WTC11 (cell line): ENCODE measurements around the gene POM121L2.

Experiments
- CBFB ChIP-seq: sonication (generic); formaldehyde crosslinking; IDR thresholded peaks from 2 replicates; pipeline ENCODE4 v1.8.1; 2022; ENCODE audit warnings: mild to moderate bottlenecking, low read depth, missing genetic modification reagents
- IRF2 ChIP-seq: sonication (generic); formaldehyde crosslinking; IDR thresholded peaks from 2 replicates; pipeline ENCODE4 v1.8.0; 2022; ENCODE audit warnings: low read depth, missing genetic modification reagents, borderline replicate concordance
- SMAD3 ChIP-seq: sonication (generic); formaldehyde crosslinking; IDR thresholded peaks from 2 replicates; pipeline ENCODE4 v1.8.0; 2022; ENCODE audit warnings: missing genetic modification reagents, mild to moderate bottlenecking, borderline replicate concordance
- SP1 ChIP-seq: sonication (generic); formaldehyde crosslinking; conservative IDR thresholded peaks from 2 replicates; pipeline ENCODE4 v1.8.1; 2022; ENCODE audit warnings: missing genetic modification reagents
- TF ChIP-seq, protein P1 (sequence below): fragments of 200-600 bp; IDR thresholded peaks from 2 replicates; pipeline ENCODE4 v1.8.0; 2022; ENCODE audit warnings: antibody characterized with exemption
- TF ChIP-seq, protein P2 (sequence below): fragments of 250-450 bp; sonication (Bioruptor Pico); IDR thresholded peaks from 2 replicates; pipeline ENCODE4 v1.9.0; 2021; ENCODE audit warnings: mild to moderate bottlenecking, borderline replicate concordance
- TF ChIP-seq, protein P3 (sequence below): sonication (generic); formaldehyde crosslinking; IDR thresholded peaks from 2 replicates; pipeline ENCODE4 v1.8.1; 2022; ENCODE audit warnings: missing genetic modification reagents, borderline replicate concordance
- TF ChIP-seq, protein P4 (sequence below): sonication (generic); formaldehyde crosslinking; IDR thresholded peaks from 2 replicates; pipeline ENCODE4 v1.8.0; 2022; ENCODE audit warnings: mild to moderate bottlenecking, missing genetic modification reagents
- TF ChIP-seq, protein P5 (sequence below): sonication (generic); formaldehyde crosslinking; IDR thresholded peaks from 2 replicates; pipeline ENCODE4 v1.8.0; 2023; ENCODE audit warnings: missing genetic modification reagents

DNA sequence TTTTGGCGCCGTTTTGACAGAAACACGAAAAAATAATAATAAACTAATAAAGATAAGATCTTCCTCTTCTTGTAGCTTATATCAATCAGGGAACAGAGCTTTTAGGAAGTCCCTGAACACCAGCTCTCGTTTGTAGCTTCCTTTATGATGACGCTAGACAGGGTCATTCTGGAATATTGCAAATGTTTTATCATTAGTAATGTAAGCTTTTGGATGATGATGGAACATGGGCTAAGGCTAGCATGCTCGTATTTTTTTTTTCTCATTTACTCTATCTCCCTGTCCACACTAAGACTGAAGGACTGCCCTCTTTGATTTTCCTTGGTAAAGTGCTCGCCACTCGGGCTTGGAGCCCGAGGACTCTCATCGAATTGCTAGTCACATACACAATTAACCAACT lies 22.1 kb upstream of the POM121L2 start:
- TF ChIP-seq, protein P1, sequence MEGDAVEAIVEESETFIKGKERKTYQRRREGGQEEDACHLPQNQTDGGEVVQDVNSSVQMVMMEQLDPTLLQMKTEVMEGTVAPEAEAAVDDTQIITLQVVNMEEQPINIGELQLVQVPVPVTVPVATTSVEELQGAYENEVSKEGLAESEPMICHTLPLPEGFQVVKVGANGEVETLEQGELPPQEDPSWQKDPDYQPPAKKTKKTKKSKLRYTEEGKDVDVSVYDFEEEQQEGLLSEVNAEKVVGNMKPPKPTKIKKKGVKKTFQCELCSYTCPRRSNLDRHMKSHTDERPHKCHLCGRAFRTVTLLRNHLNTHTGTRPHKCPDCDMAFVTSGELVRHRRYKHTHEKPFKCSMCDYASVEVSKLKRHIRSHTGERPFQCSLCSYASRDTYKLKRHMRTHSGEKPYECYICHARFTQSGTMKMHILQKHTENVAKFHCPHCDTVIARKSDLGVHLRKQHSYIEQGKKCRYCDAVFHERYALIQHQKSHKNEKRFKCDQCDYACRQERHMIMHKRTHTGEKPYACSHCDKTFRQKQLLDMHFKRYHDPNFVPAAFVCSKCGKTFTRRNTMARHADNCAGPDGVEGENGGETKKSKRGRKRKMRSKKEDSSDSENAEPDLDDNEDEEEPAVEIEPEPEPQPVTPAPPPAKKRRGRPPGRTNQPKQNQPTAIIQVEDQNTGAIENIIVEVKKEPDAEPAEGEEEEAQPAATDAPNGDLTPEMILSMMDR, result no peak
- TF ChIP-seq SP1 (CRISPR knock-in tag), result no peak
- TF ChIP-seq IRF2, result no peak
- TF ChIP-seq CBFB (CRISPR knock-in tag), result no peak
- TF ChIP-seq, protein P2, sequence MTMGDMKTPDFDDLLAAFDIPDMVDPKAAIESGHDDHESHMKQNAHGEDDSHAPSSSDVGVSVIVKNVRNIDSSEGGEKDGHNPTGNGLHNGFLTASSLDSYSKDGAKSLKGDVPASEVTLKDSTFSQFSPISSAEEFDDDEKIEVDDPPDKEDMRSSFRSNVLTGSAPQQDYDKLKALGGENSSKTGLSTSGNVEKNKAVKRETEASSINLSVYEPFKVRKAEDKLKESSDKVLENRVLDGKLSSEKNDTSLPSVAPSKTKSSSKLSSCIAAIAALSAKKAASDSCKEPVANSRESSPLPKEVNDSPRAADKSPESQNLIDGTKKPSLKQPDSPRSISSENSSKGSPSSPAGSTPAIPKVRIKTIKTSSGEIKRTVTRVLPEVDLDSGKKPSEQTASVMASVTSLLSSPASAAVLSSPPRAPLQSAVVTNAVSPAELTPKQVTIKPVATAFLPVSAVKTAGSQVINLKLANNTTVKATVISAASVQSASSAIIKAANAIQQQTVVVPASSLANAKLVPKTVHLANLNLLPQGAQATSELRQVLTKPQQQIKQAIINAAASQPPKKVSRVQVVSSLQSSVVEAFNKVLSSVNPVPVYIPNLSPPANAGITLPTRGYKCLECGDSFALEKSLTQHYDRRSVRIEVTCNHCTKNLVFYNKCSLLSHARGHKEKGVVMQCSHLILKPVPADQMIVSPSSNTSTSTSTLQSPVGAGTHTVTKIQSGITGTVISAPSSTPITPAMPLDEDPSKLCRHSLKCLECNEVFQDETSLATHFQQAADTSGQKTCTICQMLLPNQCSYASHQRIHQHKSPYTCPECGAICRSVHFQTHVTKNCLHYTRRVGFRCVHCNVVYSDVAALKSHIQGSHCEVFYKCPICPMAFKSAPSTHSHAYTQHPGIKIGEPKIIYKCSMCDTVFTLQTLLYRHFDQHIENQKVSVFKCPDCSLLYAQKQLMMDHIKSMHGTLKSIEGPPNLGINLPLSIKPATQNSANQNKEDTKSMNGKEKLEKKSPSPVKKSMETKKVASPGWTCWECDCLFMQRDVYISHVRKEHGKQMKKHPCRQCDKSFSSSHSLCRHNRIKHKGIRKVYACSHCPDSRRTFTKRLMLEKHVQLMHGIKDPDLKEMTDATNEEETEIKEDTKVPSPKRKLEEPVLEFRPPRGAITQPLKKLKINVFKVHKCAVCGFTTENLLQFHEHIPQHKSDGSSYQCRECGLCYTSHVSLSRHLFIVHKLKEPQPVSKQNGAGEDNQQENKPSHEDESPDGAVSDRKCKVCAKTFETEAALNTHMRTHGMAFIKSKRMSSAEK (CRISPR knock-in tag), result no peak
- TF ChIP-seq, protein P3, sequence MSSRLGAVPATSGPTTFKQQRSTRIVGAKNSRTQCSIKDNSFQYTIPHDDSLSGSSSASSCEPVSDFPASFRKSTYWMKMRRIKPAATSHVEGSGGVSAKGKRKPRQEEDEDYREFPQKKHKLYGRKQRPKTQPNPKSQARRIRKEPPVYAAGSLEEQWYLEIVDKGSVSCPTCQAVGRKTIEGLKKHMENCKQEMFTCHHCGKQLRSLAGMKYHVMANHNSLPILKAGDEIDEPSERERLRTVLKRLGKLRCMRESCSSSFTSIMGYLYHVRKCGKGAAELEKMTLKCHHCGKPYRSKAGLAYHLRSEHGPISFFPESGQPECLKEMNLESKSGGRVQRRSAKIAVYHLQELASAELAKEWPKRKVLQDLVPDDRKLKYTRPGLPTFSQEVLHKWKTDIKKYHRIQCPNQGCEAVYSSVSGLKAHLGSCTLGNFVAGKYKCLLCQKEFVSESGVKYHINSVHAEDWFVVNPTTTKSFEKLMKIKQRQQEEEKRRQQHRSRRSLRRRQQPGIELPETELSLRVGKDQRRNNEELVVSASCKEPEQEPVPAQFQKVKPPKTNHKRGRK (CRISPR knock-in tag), result no peak
- TF ChIP-seq, protein P4, sequence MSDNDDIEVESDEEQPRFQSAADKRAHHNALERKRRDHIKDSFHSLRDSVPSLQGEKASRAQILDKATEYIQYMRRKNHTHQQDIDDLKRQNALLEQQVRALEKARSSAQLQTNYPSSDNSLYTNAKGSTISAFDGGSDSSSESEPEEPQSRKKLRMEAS (CRISPR knock-in tag), result no peak
- TF ChIP-seq, protein P5, sequence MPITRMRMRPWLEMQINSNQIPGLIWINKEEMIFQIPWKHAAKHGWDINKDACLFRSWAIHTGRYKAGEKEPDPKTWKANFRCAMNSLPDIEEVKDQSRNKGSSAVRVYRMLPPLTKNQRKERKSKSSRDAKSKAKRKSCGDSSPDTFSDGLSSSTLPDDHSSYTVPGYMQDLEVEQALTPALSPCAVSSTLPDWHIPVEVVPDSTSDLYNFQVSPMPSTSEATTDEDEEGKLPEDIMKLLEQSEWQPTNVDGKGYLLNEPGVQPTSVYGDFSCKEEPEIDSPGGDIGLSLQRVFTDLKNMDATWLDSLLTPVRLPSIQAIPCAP (CRISPR knock-in tag), result no peak
- TF ChIP-seq SMAD3 (CRISPR knock-in tag), result no peak
